ENCODE measurements around the gene SIRPA. TPM values are rescaled to one million over a fixed set of nuclear protein-coding genes. Genes with fewer than 3 reads are reported as not detected.
A peak's percentile ranks its signal among the peaks of the same experiment; 100 is the strongest.

Gene SIRPA
- total and polyA plus RNA-seq, 2 of the 8 experiments (the other 6 are each of a cell fraction or from before 2014, with no cell fraction given): 3.9 to 4.3 TPM

DNA sequence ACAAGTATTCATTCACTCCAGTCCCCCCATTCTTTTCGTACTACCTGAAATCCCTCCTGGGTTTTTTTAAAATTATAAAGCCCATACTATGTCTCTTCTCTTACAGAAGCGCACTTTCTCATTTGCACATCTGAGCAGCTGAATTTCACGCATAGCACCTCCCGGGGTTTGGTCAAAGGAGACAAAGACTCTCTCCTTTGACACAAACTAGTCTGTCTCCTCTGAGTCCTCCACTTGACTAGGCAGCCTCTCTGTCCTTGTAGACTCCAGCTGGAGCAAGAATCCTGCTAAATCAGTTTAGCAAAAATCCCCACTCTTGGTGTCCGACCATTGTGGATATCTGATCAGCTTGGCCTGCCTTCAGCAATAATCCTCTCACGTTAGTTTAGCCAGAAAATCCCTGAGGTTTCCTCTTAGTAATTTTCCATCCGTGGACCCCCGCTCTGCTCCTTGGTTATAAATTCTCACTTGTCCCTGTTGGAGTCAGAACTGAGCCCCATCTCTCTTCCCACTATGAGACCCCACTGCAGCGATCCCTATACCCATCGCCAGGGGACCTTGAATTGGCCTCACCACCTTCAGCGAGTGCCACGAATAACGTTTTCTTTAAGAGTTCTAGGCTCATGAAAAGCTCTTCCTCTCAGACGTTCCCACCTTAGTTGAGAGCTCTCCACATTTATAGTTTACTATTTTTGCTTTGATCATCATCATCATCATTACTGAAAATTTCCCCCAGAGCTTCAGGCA is 69.6 kb downstream of the SIRPA start (continued):
- TF ChIP-seq TAF7 (optimal IDR thresholded peaks at IDR 0.05; ENCODE audit: borderline replicate concordance, low read depth, low read length) (no peak), SIX5 (IDR thresholded peaks at IDR 0.05; ENCODE audit: low read depth, low read length) (no peak), POLR2AphosphoS5 (IDR thresholded peaks at IDR 0.05; ENCODE audit: low read depth, low read length) (no peak), RAD21 (IDR thresholded peaks at IDR 0.05 in 1 of 2, conservative IDR thresholded peaks at IDR 0.05 in 1 of 2; ENCODE audit: low read depth in 2 of 2, low read length in 2 of 2) (peak in 1 of 2 experiments; percentile 28; a peak in 2 of 4 replicates), BACH1 (IDR thresholded peaks at IDR 0.05; ENCODE audit: low read length) (no peak), SP1 (IDR thresholded peaks at IDR 0.05; ENCODE audit: low read depth, low read length) (0 out of 2 replicates have a peak, but pooled peaks have one; percentile 3)
